ENCODE data around the gene PAM. TPM values are rescaled to one million over a fixed set of nuclear protein-coding genes. Genes with fewer than 3 reads are reported as not detected.

Gene PAM
- total RNA-seq (100 to 1,000 TPM; 198 to 261 (median 240) TPM), polyA plus RNA-seq (10 to 100 TPM; 14.3 to 45.8 (median 22.2) TPM)

- peak; percentile 88 for DNase-seq
- intact Hi-C loops (cut with DNase I) = loop anchor here (10.0 kb wide), 2 partner anchors 170 to 370 kb away; partner anchors contain the start of genes GIN1 and PPIP5K2
- Histone ChIP-seq H3K27ac (peak within 1 kb of the TSS; percentile 66 to 85 (median 78)), H3K9me3 (no peaks in the 10 kb centered on the region), H3K36me3 (no peaks in the 10 kb centered on the region), H3K4me1 (peaks cover 0 to 40% (median 38%) of the 10 kb centered on the region in 4 donors), H3K4me3 (peak within 1 kb of the TSS; percentile 64 to 89 (median 79)), H3K27me3 (no peaks in the 10 kb centered on the region)
- WGBS, 2 donors = 1% methylated on average over 65 of the region's 65 CpGs
- TF ChIP-seq, protein P1, sequence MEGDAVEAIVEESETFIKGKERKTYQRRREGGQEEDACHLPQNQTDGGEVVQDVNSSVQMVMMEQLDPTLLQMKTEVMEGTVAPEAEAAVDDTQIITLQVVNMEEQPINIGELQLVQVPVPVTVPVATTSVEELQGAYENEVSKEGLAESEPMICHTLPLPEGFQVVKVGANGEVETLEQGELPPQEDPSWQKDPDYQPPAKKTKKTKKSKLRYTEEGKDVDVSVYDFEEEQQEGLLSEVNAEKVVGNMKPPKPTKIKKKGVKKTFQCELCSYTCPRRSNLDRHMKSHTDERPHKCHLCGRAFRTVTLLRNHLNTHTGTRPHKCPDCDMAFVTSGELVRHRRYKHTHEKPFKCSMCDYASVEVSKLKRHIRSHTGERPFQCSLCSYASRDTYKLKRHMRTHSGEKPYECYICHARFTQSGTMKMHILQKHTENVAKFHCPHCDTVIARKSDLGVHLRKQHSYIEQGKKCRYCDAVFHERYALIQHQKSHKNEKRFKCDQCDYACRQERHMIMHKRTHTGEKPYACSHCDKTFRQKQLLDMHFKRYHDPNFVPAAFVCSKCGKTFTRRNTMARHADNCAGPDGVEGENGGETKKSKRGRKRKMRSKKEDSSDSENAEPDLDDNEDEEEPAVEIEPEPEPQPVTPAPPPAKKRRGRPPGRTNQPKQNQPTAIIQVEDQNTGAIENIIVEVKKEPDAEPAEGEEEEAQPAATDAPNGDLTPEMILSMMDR (IDR thresholded peaks at IDR 0.05) = no peak
- TF ChIP-seq POLR2A (IDR thresholded peaks at IDR 0.05) (peak in 1 of 2 donors; percentile 34), POLR2AphosphoS5 (IDR thresholded peaks at IDR 0.05) (peak; percentile 57 to 88 (median 74))
These were observed at the start of gene PAM for GRCh38 chr5:102754767-102755431. Gene PAM (plus strand): TSS chr5:102755305. CDS start chr5:102866196, 110,891 bp downstream.

GRCh38 chr5:102711525-102712385, 43.4 kb upstream of the PAM start:
- intact Hi-C loops (cut with DNase I) = no loop called here
- Histone ChIP-seq H3K4me1 (no peaks in the 10 kb centered on the region), H3K27me3 (no peaks in the 10 kb centered on the region), H3K4me3 (no peak overlapping the region), H3K9me3 (no peaks in the 10 kb centered on the region), H3K36me3 (no peaks in the 10 kb centered on the region), H3K27ac (no peak overlapping the region)
- TF ChIP-seq EP300 (IDR thresholded peaks at IDR 0.05) = no peak
- no peak for TF ChIP-seq POLR2A (IDR thresholded peaks at IDR 0.05)
- TF ChIP-seq, protein P1 (IDR thresholded peaks at IDR 0.05) = no peak
- no peak for TF ChIP-seq POLR2AphosphoS5 (IDR thresholded peaks at IDR 0.05)
- DNase-seq = no peak
- WGBS, 2 donors = 63 to 89% methylated on average over 8 of the region's 8 CpGs

- TF ChIP-seq, protein P1 (IDR thresholded peaks at IDR 0.05) = no peak
- TF ChIP-seq POLR2A (IDR thresholded peaks at IDR 0.05) = no peak
- no peak for TF ChIP-seq POLR2AphosphoS5 (IDR thresholded peaks at IDR 0.05)
- no peak for TF ChIP-seq EP300 (IDR thresholded peaks at IDR 0.05)
- H3K27me3 ChIP-seq = no peaks in the 10 kb centered on the region
- 72 to 78% methylated on average over 2 of the region's 2 CpGs for WGBS, 2 donors
- no peak overlapping the region for H3K4me3 ChIP-seq
- H3K27ac ChIP-seq = peak overlapping the region in 1 of 4 donors; percentile 6
- no peaks in the 10 kb centered on the region for H3K36me3 ChIP-seq
- intact Hi-C loops (cut with DNase I) = no loop called here
- peaks cover 0 to 4% (median 0%) of the 10 kb centered on the region in 4 donors for H3K4me1 ChIP-seq
- no peaks in the 10 kb centered on the region for H3K9me3 ChIP-seq
- no peak for DNase-seq
These were observed 41.8 kb upstream of the PAM start for GRCh38 chr5:102713278-102713677.

GRCh38 chr5:102713682-102714231, 41.3 kb upstream of the PAM start:
- Histone ChIP-seq H3K27ac (peak overlapping the region in 1 of 4 donors; percentile 6), H3K9me3 (no peaks in the 10 kb centered on the region), H3K4me3 (no peak overlapping the region), H3K4me1 (peaks cover 0 to 9% (median 0%) of the 10 kb centered on the region in 4 donors), H3K36me3 (no peaks in the 10 kb centered on the region), H3K27me3 (no peaks in the 10 kb centered on the region)
- TF ChIP-seq POLR2A (IDR thresholded peaks at IDR 0.05) (no peak), EP300 (IDR thresholded peaks at IDR 0.05) (no peak), POLR2AphosphoS5 (IDR thresholded peaks at IDR 0.05) (no peak)
- TF ChIP-seq, protein P1 (IDR thresholded peaks at IDR 0.05) = no peak
- DNase-seq = no peak
- intact Hi-C loops (cut with DNase I) = no loop called here
- 28 to 53% methylated on average over 6 of the region's 6 CpGs for WGBS, 2 donors
